Heart left ventricle (tissue), 16 donors: Measurements from ENCODE around the gene ST7. TPM values are rescaled to one million over a fixed set of nuclear protein-coding genes. Genes with fewer than 3 reads are reported as not detected.

Source experiments
- ATAC-seq, 4 donors: fragments of 200-7000 bp; cut with Tn5 transposase; one replicate each; pipeline ENCODE4 v1.9.1; 2020 to 2022; ENCODE audit warnings: moderate library complexity in 4 of 4, mild to moderate bottlenecking in 3 of 4, moderate number of reproducible peaks in 1 of 4
- DNase-seq, 5 donors: peaks; one replicate each; pipeline ENCODE4 v3.0.0-alpha.2; 2020
- H3K27ac ChIP-seq, 12 donors: fragments of 200-600 bp; sonication (generic) in 4 of 12; one replicate each; pipeline versions ENCODE4 v1.5.0 to v1.8.0; 2016 to 2022; ENCODE audit warnings: mild to moderate bottlenecking in 2 of 12
- H3K27me3 ChIP-seq, 9 donors: fragments of 200-600 bp; sonication (generic) in 2 of 9; one replicate each; pipeline versions ENCODE4 v1.5.1 to v1.8.0; 2016 to 2022; ENCODE audit warnings: mild to moderate bottlenecking in 3 of 9
- H3K36me3 ChIP-seq, 9 donors: fragments of 200-600 bp; sonication (generic) in 2 of 9; one replicate each; pipeline versions ENCODE4 v1.5.0 to v1.8.0; 2018 to 2022; ENCODE audit warnings: mild to moderate bottlenecking in 2 of 9
- H3K4me1 ChIP-seq, 12 donors: fragments of 200-600 bp; sonication (generic) in 4 of 12; one replicate each; pipeline versions ENCODE4 v1.5.0 to v1.8.0; 2016 to 2022; ENCODE audit warnings: mild to moderate bottlenecking in 3 of 12
- H3K4me3 ChIP-seq, 12 donors: fragments of 200-600 bp; sonication (generic) in 4 of 12; one replicate each; pipeline versions ENCODE4 v1.5.0 to v1.8.0; 2017 to 2022; ENCODE audit warnings: mild to moderate bottlenecking in 9 of 12, moderate library complexity in 4 of 12
- H3K9me3 ChIP-seq, 12 donors: fragments of 200-600 bp; sonication (generic) in 4 of 12; one replicate each; pipeline versions ENCODE4 v1.5.0 to v1.8.0; 2016 to 2022; ENCODE audit warnings: mild to moderate bottlenecking in 1 of 12
- CTCF ChIP-seq, 12 donors: fragments of 200-600 bp; sonication (generic) in 4 of 12; IDR thresholded peaks; one replicate each; pipeline versions ENCODE4 v1.5.0 to v1.8.0; 2018 to 2022; ENCODE audit warnings: antibody characterized with exemption in 12 of 12, mild to moderate bottlenecking in 5 of 12
- POLR2A ChIP-seq, 2 donors: fragments of 450-650 bp; IDR thresholded peaks; one replicate each; pipeline ENCODE4 v1.6.1; 2017; ENCODE audit warnings: antibody characterized with exemption in 2 of 2, mild to moderate bottlenecking in 2 of 2, moderate library complexity in 2 of 2
- WGBS, 4 donors: extraction: QIAGEN DNeasy Blood & Tissue Kit in 2 of 4; methylation state at CpG; one replicate each; pipeline versions ENCODE4 v1.1.5 to v1.1.7; 2013 to 2018; 5-methylcytosine and 5-hydroxymethylcytosine counted together
- intact Hi-C, 10 donors: fragments of 100-400 bp; cut with DNase I; formaldehyde crosslinking; loops; one replicate each; pipeline versions ENCODE4 v1.11.1 to v1.14.2; 2022
- polyA plus RNA-seq, 2 donors: library from polyadenylated mRNA; stranded (reverse); fragments of 200-250 nt; gene quantifications; one replicate each; pipeline ENCODE4 v1.2.3, GENCODE V29; 2013
- total RNA-seq, 9 donors: library from RNA; depleted of rRNA in 2 of 9; stranded (reverse); fragments of >200 nt in 2 of 9; fragmentation: NEBNext Ultra II Directional in 3 of 9; extraction: Animal tissue kit (Norgen Biotek cat#: 25700) in 3 of 9; gene quantifications; one replicate each; pipeline versions ENCODE4 v1.1.0 to v1.2.4, GENCODE V29; 2016 to 2023
- donor health status: ischemic (EF 13 %, LVEDD 7.1; RV severe dilation, severe dysfunction).
- donor health status: healthy with polysubstance abuse.
- donor health status: DM: no; HTN: yes; CAD: no.
- donor health status: DM: no; HTN: no; CAD: no.
- donor health status: ischemic (EF 25% LVEDD 6.9; RV normal size, moderate dysfunction).
- donor health status: ischemic (EF 25% LVEDD 5.7; RV mildly dilated, moderate dysfunction).
- donor health status: healthy.
- donor health status: DM: yes; HTN: yes; CAD: no.
- donor health status: ischemic (EF 35%, LVEDD 5.7; RV mildly dilated, moderate dysfunction).
- donor health status: nonischemic (EF 11% LVEDD 7.7; RV severe dilation, severe dysfunction).
- donor health status: DM: yes; HTN: yes; CAD: no.
- donor health status: PGD.
- donor health status: ischemic (EF 29% LVEDD 5.4; RV normal size, mild dysfunction).
- donor health status: nonischemic (EF 23%, LVEDD 6.1; RV moderate dilation, normal function).

The ST7 gene
- total and polyA plus RNA-seq, 11 donors, result 16.0 to 41.3 (median 25.5) TPM

GRCh38 chr7:117015258-117016184 lies 62.2 kb downstream of the ST7 start:
- Histone ChIP-seq H3K27ac (peak overlapping the region in 7 of 12 donors; percentile 0 to 61 (median 38)), H3K4me3 (peak overlapping the region in 8 of 12 donors; percentile 10 to 41 (median 20)), H3K9me3 (no peaks in the 10 kb centered on the region), H3K27me3 (no peaks in the 10 kb centered on the region), H3K36me3 (no peaks in the 10 kb centered on the region), H3K4me1 (peaks cover 0 to 50% (median 22%) of the 10 kb centered on the region in 12 donors)
- DNase-seq (no peak), ATAC-seq (no peak)
- intact Hi-C loops, result loop anchor here in 1 of 10 donors (10.0 kb wide), 1 partner anchor 59 kb away; no protein-coding TSS in a partner anchor
- WGBS, 4 donors, result 51 to 80% (median 76%) methylated on average over 4 of the region's 4 CpGs
- no peak for TF ChIP-seq CTCF (IDR thresholded peaks at IDR 0.05)
- TF ChIP-seq POLR2A (IDR thresholded peaks at IDR 0.05), result no peak

- no peaks in the 10 kb centered on the region for H3K9me3 ChIP-seq
- H3K4me1 ChIP-seq, result peaks cover 0 to 59% (median 30%) of the 10 kb centered on the region in 12 donors
- H3K27ac ChIP-seq, result no peak overlapping the region
- no peaks in the 10 kb centered on the region for H3K36me3 ChIP-seq
- 38 to 67% (median 64%) methylated on average over 4 of the region's 4 CpGs for WGBS, 4 donors
- no peak for DNase-seq
- H3K4me3 ChIP-seq, result no peak overlapping the region
- no peaks in the 10 kb centered on the region for H3K27me3 ChIP-seq
- ATAC-seq, result no peak
- intact Hi-C loops, result loop anchor here in 1 of 10 donors (10.0 kb wide), 1 partner anchor 58 kb away; no protein-coding TSS in a partner anchor
- TF ChIP-seq CTCF (IDR thresholded peaks at IDR 0.05) (no peak), POLR2A (IDR thresholded peaks at IDR 0.05) (no peak)
These were observed 63.7 kb downstream of the ST7 start for GRCh38 chr7:117017017-117017451.

GRCh38 chr7:117017702-117018266 lies 64.5 kb downstream of the ST7 start:
- DNase-seq (no peak), ATAC-seq (no peak)
- WGBS, 4 donors, result 44 to 50% (median 47%) methylated on average over 4 of the region's 4 CpGs
- peaks cover 0 to 67% (median 34%) of the 10 kb centered on the region in 12 donors for H3K4me1 ChIP-seq
- H3K36me3 ChIP-seq, result no peaks in the 10 kb centered on the region
- no peak overlapping the region for H3K27ac ChIP-seq
- no peak for TF ChIP-seq POLR2A (IDR thresholded peaks at IDR 0.05)
- no peak for TF ChIP-seq CTCF (IDR thresholded peaks at IDR 0.05)
- intact Hi-C loops, result loop anchor here in 1 of 10 donors (10.0 kb wide), 1 partner anchor 57 kb away; no protein-coding TSS in a partner anchor
- no peaks in the 10 kb centered on the region for H3K27me3 ChIP-seq
- H3K9me3 ChIP-seq, result no peaks in the 10 kb centered on the region
- H3K4me3 ChIP-seq, result no peak overlapping the region

- H3K27ac ChIP-seq, result no peak overlapping the region
- no peaks in the 10 kb centered on the region for H3K36me3 ChIP-seq
- H3K9me3 ChIP-seq, result no peaks in the 10 kb centered on the region
- no peak overlapping the region for H3K4me3 ChIP-seq
- DNase-seq, result no peak
- WGBS, 4 donors, result 97 to 98% (median 98%) methylated on average over 1 of the region's 1 CpG
- no peak for ATAC-seq
- intact Hi-C loops, result loop anchor here in 1 of 10 donors (10.0 kb wide), 1 partner anchor 56 kb away; no protein-coding TSS in a partner anchor
- peaks cover 0 to 68% (median 37%) of the 10 kb centered on the region in 12 donors for H3K4me1 ChIP-seq
- no peaks in the 10 kb centered on the region for H3K27me3 ChIP-seq
- TF ChIP-seq CTCF (IDR thresholded peaks at IDR 0.05) (no peak), POLR2A (IDR thresholded peaks at IDR 0.05) (no peak)
These were observed 65.4 kb downstream of the ST7 start for GRCh38 chr7:117018713-117019112.
